OCI-LY3 (cell line): Measurements from ENCODE around the gene ANKRD27.

Experiments
- H2AFZ ChIP-seq: fragments of 200-600, 300-600 bp; shearing (Covaris generic); 2 replicates; pipeline ENCODE4 v1.6.0; 2014; ENCODE audit warnings: antibody characterized with exemption, low read depth, low read length
- H3K27ac ChIP-seq: fragments of 200-600, 300-600 bp; sonication (generic); 2 replicates; pipeline ENCODE4 v1.5.1; 2014; ENCODE audit warnings: mild to moderate bottlenecking, low read length, moderate library complexity, mixed read lengths
- H3K27me3 ChIP-seq: fragments of 200-600, 300-600 bp; sonication (generic); 2 replicates; pipeline ENCODE4 v1.6.1; 2014; ENCODE audit warnings: low read depth, low read length, mixed read lengths
- H3K36me3 ChIP-seq: fragments of 200-600, 300-600 bp; sonication (generic); replicated peaks from 2 replicates; pipeline ENCODE3; 2014; ENCODE audit warnings: low read depth, low read length, mixed read lengths
- H3K4me1 ChIP-seq: fragments of 300-600, 200-600 bp; sonication (generic); 2 replicates; pipeline ENCODE4 v1.6.1; 2014; ENCODE audit warnings: low read length, mixed read lengths
- H3K4me2 ChIP-seq: fragments of 200-600, 300-600 bp; sonication (generic); 2 replicates; pipeline ENCODE4 v1.6.1; 2014; ENCODE audit warnings: low read length, mixed read lengths
- H3K4me3 ChIP-seq: fragments of 300-600, 200-600 bp; sonication (generic); 2 replicates; pipeline ENCODE4 v1.5.1; 2014; ENCODE audit warnings: antibody characterized with exemption, mild to moderate bottlenecking, low read length, moderate library complexity
- H3K79me2 ChIP-seq: fragments of 300-600, 200-600 bp; shearing (Covaris generic); 2 replicates; pipeline ENCODE4 v1.6.1; 2014; ENCODE audit warnings: mild to moderate bottlenecking, low read length, mixed read lengths
- H3K9ac ChIP-seq: fragments of 300-600, 200-600 bp; shearing (Covaris generic); 2 replicates; pipeline ENCODE4 v1.6.0; 2014; ENCODE audit warnings: mild to moderate bottlenecking, low read length, moderate library complexity
- H3K9me3 ChIP-seq: fragments of 200-600, 300-600 bp; shearing (Covaris generic); 2 replicates; pipeline ENCODE4 v1.6.1; 2014; ENCODE audit warnings: low read length, mixed read lengths; ENCODE audit not compliant: insufficient read depth
- H4K20me1 ChIP-seq: fragments of 200-600, 300-600 bp; sonication (generic); 2 replicates; pipeline ENCODE4 v1.6.1; 2016; ENCODE audit warnings: low read length, mixed read lengths; ENCODE audit not compliant: insufficient read depth
- CTCF ChIP-seq: fragments of 200-600, 300-600 bp; sonication (generic); IDR thresholded peaks from 2 replicates; pipeline ENCODE4 v1.5.1; 2014; ENCODE audit warnings: antibody characterized with exemption, low read length, low read depth
- EZH2phosphoT487 ChIP-seq: fragments of 200-600 bp; shearing (Covaris generic); IDR thresholded peaks from 2 replicates; pipeline ENCODE4 v1.6.1; 2018; ENCODE audit warnings: antibody characterized with exemption, mixed run types, low read depth

ANKRD27 gene

GRCh38 chr19:32675720-32676185, 773 bp upstream of the ANKRD27 start, which contains the start of gene RGS9BP:
Gene RGS9BP (plus strand): TSS chr19:32675848. CDS start chr19:32676264, 416 bp downstream.
- Histone ChIP-seq H3K4me1 (peaks cover 11% of the 10 kb centered on the region), H3K4me3 (peak within 1 kb of the TSS; percentile 95), H4K20me1 (peaks cover 29% of the 10 kb centered on the region), H3K27ac (peak within 1 kb of the TSS; percentile 23), H3K9me3 (no peaks in the 10 kb centered on the region), H3K4me2 (peak within 1 kb of the TSS; percentile 98), H3K9ac (peak within 1 kb of the TSS; percentile 86), H3K27me3 (no peaks in the 10 kb centered on the region), H2AFZ (peak within 1 kb of the TSS; percentile 87), H3K79me2 (peaks cover 42% of the 10 kb centered on the region), H3K36me3 (no peaks in the 10 kb centered on the region)
- TF ChIP-seq EZH2phosphoT487 (no peak), CTCF (no peak)

DNA sequence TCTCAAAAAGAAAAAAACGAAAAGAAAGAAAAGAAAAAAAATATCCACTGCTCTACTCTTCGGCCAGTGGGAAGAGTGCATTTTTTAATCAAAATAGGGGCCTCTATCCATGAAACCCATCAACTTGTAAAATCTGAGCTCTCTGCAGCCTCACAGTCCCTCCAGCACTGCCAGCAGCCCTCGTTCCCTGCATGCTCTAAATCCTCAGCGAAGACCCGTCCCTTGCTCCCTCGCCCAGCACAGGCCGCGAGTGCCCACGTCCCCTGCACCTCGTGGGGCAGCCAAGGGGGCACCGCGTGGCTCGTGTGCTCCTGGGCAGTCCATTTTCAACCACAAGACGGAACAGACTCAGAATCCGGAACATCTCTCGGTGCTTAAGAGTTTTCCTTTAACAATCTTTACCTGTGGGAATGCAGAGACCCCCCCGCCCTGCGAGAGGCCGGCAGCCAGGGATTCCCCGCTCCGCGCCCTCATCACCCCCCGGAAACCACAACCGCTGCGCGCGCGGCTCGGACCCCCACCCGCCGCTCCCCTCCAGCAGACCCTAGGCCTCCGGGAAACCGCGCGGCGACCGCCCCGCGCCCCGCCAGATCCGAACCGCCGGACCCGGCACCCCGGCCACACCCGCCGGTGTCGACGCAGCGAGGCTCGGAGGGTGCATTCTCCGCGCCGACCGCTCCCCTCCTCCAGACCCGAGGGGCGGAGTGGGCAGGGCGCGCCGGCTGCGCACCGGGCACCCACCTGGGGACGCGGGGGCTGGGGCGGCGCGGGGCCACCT, 638 bp downstream of the ANKRD27 start:
- Histone ChIP-seq H3K27ac (peak overlapping the region; percentile 23), H3K4me2 (peak overlapping the region; percentile 98), H3K79me2 (peaks cover 55% of the 10 kb centered on the region), H3K9me3 (no peaks in the 10 kb centered on the region), H2AFZ (no peak overlapping the region; the same call in 1 of the 2 replicates), H3K27me3 (no peaks in the 10 kb centered on the region), H3K36me3 (peaks cover 2% of the 10 kb centered on the region), H3K9ac (peak overlapping the region; percentile 86), H4K20me1 (peaks cover 38% of the 10 kb centered on the region), H3K4me3 (peak overlapping the region; percentile 95), H3K4me1 (peaks cover 8% of the 10 kb centered on the region)
- TF ChIP-seq CTCF = no peak

DNA sequence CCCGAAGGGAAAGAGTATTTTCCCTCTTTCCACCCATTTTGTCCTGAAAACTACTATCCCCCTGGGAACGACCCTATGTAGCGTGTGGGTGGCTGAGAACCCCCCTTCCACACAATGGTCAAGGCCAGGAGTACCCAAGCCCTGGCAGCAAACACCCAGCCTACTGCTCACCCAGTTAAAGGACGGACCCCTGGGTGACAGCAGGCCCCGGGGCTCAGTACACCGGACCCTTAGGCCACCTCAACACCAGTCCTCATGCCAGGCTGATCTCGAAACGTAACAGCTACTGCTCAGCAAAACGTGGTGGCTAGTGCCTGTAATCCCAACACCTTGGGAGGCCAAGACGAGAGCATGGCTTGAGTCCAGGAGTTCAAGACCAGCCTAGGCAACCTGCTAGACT, 1.4 kb downstream of the ANKRD27 start:
- Histone ChIP-seq H4K20me1 (peaks cover 46% of the 10 kb centered on the region), H3K4me1 (peaks cover 8% of the 10 kb centered on the region)

More for the DNA sequence above, 1.4 kb downstream of the ANKRD27 start:
- H3K9ac ChIP-seq = peak overlapping the region; percentile 86; the same call in 1 of the 2 replicates
- no peaks in the 10 kb centered on the region for H3K9me3 ChIP-seq
- H3K4me3 ChIP-seq = peak overlapping the region; percentile 95
- peaks cover 63% of the 10 kb centered on the region for H3K79me2 ChIP-seq
- H3K27me3 ChIP-seq = no peaks in the 10 kb centered on the region
- no peak overlapping the region for H3K27ac ChIP-seq
- H2AFZ ChIP-seq = no peak overlapping the region
- TF ChIP-seq CTCF (no peak), EZH2phosphoT487 (no peak)
- peak overlapping the region; percentile 98 for H3K4me2 ChIP-seq
- H3K36me3 ChIP-seq = peaks cover 4% of the 10 kb centered on the region
